ENCODE data around the gene ISG20.

The ISG20 gene

GRCh38 chr15:88613074-88613944 lies 25.5 kb upstream of the ISG20 start:
- Mint-ChIP-seq H3K27ac (no peak overlapping the region), H3K36me3 (ENCODE audit: low read depth) (no peaks in the 10 kb centered on the region), H3K4me3 (no peak overlapping the region), H3K4me1 (ENCODE audit: low read depth) (peaks cover 5% of the 10 kb centered on the region), H3K27me3 (peaks cover 43% of the 10 kb centered on the region), H3K9me3 (no peaks in the 10 kb centered on the region)
- no peak for DNase-seq

- H3K27me3 Mint-ChIP-seq, result peaks cover 21% of the 10 kb centered on the region
- no peaks in the 10 kb centered on the region for H3K9me3 Mint-ChIP-seq
- DNase-seq, result no peak
- H3K4me3 Mint-ChIP-seq, result no peak overlapping the region
- H3K4me1 Mint-ChIP-seq (ENCODE audit: low read depth), result peaks cover under 1% of the 10 kb centered on the region
- H3K27ac Mint-ChIP-seq, result no peak overlapping the region
- H3K36me3 Mint-ChIP-seq (ENCODE audit: low read depth), result no peaks in the 10 kb centered on the region
These were observed 23.3 kb upstream of the ISG20 start for GRCh38 chr15:88615303-88616107.

- peaks cover 6% of the 10 kb centered on the region for H3K4me1 Mint-ChIP-seq (ENCODE audit: low read depth)
- H3K4me3 Mint-ChIP-seq, result no peak overlapping the region
- H3K36me3 Mint-ChIP-seq (ENCODE audit: low read depth), result peaks cover 2% of the 10 kb centered on the region
- H3K27ac Mint-ChIP-seq, result no peak overlapping the region
- H3K27me3 Mint-ChIP-seq, result peaks cover 15% of the 10 kb centered on the region
- H3K9me3 Mint-ChIP-seq, result no peaks in the 10 kb centered on the region
- DNase-seq, result no peak
These were observed 22.6 kb upstream of the ISG20 start for GRCh38 chr15:88616240-88616639.

GRCh38 chr15:88617031-88617722 lies 21.6 kb upstream of the ISG20 start:
- H3K4me3 Mint-ChIP-seq, result no peak overlapping the region
- no peaks in the 10 kb centered on the region for H3K9me3 Mint-ChIP-seq
- H3K36me3 Mint-ChIP-seq (ENCODE audit: low read depth), result peaks cover 10% of the 10 kb centered on the region
- peaks cover 6% of the 10 kb centered on the region for H3K4me1 Mint-ChIP-seq (ENCODE audit: low read depth)
- DNase-seq, result no peak
- peaks cover 7% of the 10 kb centered on the region for H3K27me3 Mint-ChIP-seq
- no peak overlapping the region for H3K27ac Mint-ChIP-seq

GRCh38 chr15:88617790-88618189 lies 21.0 kb upstream of the ISG20 start:
- H3K9me3 Mint-ChIP-seq, result no peaks in the 10 kb centered on the region
- H3K27me3 Mint-ChIP-seq, result peaks cover 4% of the 10 kb centered on the region
- H3K4me3 Mint-ChIP-seq, result no peak overlapping the region
- no peak overlapping the region for H3K27ac Mint-ChIP-seq
- peaks cover 16% of the 10 kb centered on the region for H3K36me3 Mint-ChIP-seq (ENCODE audit: low read depth)
- H3K4me1 Mint-ChIP-seq (ENCODE audit: low read depth), result peaks cover 12% of the 10 kb centered on the region
- no peak for DNase-seq

GRCh38 chr15:88618686-88619085 lies 20.1 kb upstream of the ISG20 start:
- H3K4me3 Mint-ChIP-seq, result no peak overlapping the region

GRCh38 chr15:88619796-88620195 lies 19.0 kb upstream of the ISG20 start:
- Mint-ChIP-seq H3K36me3 (ENCODE audit: low read depth) (peaks cover 36% of the 10 kb centered on the region), H3K4me1 (ENCODE audit: low read depth) (peaks cover 32% of the 10 kb centered on the region), H3K27ac (no peak overlapping the region), H3K27me3 (no peaks in the 10 kb centered on the region), H3K4me3 (no peak overlapping the region), H3K9me3 (no peaks in the 10 kb centered on the region)
- DNase-seq, result no peak

More at GRCh38 chr15:88618686-88619085, 20.1 kb upstream of the ISG20 start:
- Mint-ChIP-seq H3K27ac (no peak overlapping the region), H3K36me3 (ENCODE audit: low read depth) (peaks cover 25% of the 10 kb centered on the region), H3K9me3 (no peaks in the 10 kb centered on the region), H3K27me3 (no peaks in the 10 kb centered on the region), H3K4me1 (ENCODE audit: low read depth) (peaks cover 21% of the 10 kb centered on the region)
- DNase-seq, result no peak

GRCh38 chr15:88620995-88621772 lies 17.6 kb upstream of the ISG20 start, which contains the start of gene AEN:
Gene AEN, plus strand, starts transcription at chr15:88621340. Its CDS starts 4,870 bp downstream, at chr15:88626210.
- Mint-ChIP-seq H3K27me3 (no peaks in the 10 kb centered on the region), H3K4me3 (peak within 1 kb of the TSS; percentile 91), H3K36me3 (ENCODE audit: low read depth) (peaks cover 48% of the 10 kb centered on the region), H3K9me3 (no peaks in the 10 kb centered on the region), H3K4me1 (ENCODE audit: low read depth) (peaks cover 44% of the 10 kb centered on the region), H3K27ac (peak within 1 kb of the TSS; percentile 97)
- DNase-seq, result peak; percentile 96

GRCh38 chr15:88621789-88622604 lies 16.8 kb upstream of the ISG20 start:
- Mint-ChIP-seq H3K4me1 (ENCODE audit: low read depth) (peaks cover 52% of the 10 kb centered on the region), H3K27me3 (no peaks in the 10 kb centered on the region), H3K27ac (peak overlapping the region; percentile 97), H3K4me3 (peak overlapping the region; percentile 91), H3K9me3 (no peaks in the 10 kb centered on the region), H3K36me3 (ENCODE audit: low read depth) (peaks cover 56% of the 10 kb centered on the region)
- DNase-seq, result peak; percentile 57

- peaks cover 62% of the 10 kb centered on the region for H3K36me3 Mint-ChIP-seq (ENCODE audit: low read depth)
These were observed 16.2 kb upstream of the ISG20 start for GRCh38 chr15:88622605-88622975.

GRCh38 chr15:88623061-88623460 lies 15.8 kb upstream of the ISG20 start:
- Mint-ChIP-seq H3K36me3 (ENCODE audit: low read depth) (peaks cover 67% of the 10 kb centered on the region), H3K9me3 (no peaks in the 10 kb centered on the region), H3K27ac (peak overlapping the region; percentile 97), H3K4me1 (ENCODE audit: low read depth) (peaks cover 63% of the 10 kb centered on the region), H3K4me3 (peak overlapping the region; percentile 91), H3K27me3 (no peaks in the 10 kb centered on the region)
- peak; percentile 66 for DNase-seq

More at GRCh38 chr15:88622605-88622975, 16.2 kb upstream of the ISG20 start:
- Mint-ChIP-seq H3K4me1 (ENCODE audit: low read depth) (peaks cover 58% of the 10 kb centered on the region), H3K9me3 (no peaks in the 10 kb centered on the region), H3K27me3 (no peaks in the 10 kb centered on the region), H3K27ac (peak overlapping the region; percentile 97), H3K4me3 (peak overlapping the region; percentile 91)
- no peak for DNase-seq

GRCh38 chr15:88623632-88624031 lies 15.2 kb upstream of the ISG20 start:
- H3K4me1 Mint-ChIP-seq (ENCODE audit: low read depth), result peaks cover 69% of the 10 kb centered on the region
- peak overlapping the region; percentile 91 for H3K4me3 Mint-ChIP-seq
- H3K9me3 Mint-ChIP-seq, result no peaks in the 10 kb centered on the region
- no peaks in the 10 kb centered on the region for H3K27me3 Mint-ChIP-seq
- H3K27ac Mint-ChIP-seq, result peak overlapping the region; percentile 97
- DNase-seq, result no peak
- H3K36me3 Mint-ChIP-seq (ENCODE audit: low read depth), result peaks cover 73% of the 10 kb centered on the region
